Natural killer cell (primary cell): ENCODE measurements around the gene CALB2. TPM values are rescaled to one million over a fixed set of nuclear protein-coding genes. Genes with fewer than 3 reads are reported as not detected.

Experiments used
- ATAC-seq, 3 donors: fragments of 150-1000 bp in 2 of 3; fragments of 200-7000 bp in 1 of 3; cut with Tn5 transposase; 1 replicate in 1 of 3; 2 replicates in 2 of 3; pipeline ENCODE4 v1.10.0; 2021; ENCODE audit warnings: mild to moderate bottlenecking in 2 of 3, moderate library complexity in 2 of 3
- DNase-seq, 2 donors: peaks; one replicate each; pipeline versions ENCODE4 v3.0.0 to v3.0.0-alpha.2; 2013 to 2021; ENCODE audit warnings: mixed read lengths in 1 of 2
- H3K27ac ChIP-seq: one replicate; pipeline ENCODE4 v1.5.1; 2013; ENCODE audit warnings: mild to moderate bottlenecking, low read length
- H3K27me3 ChIP-seq: one replicate; pipeline ENCODE4 v1.6.1; 2013; ENCODE audit warnings: low read length; ENCODE audit not compliant: control insufficient read depth, insufficient read depth
- H3K36me3 ChIP-seq: one replicate; pipeline ENCODE4 v1.6.1; 2013; ENCODE audit warnings: low read length; ENCODE audit not compliant: control insufficient read depth, insufficient read depth
- H3K4me1 ChIP-seq: one replicate; pipeline ENCODE4 v1.6.1; 2013; ENCODE audit warnings: low read length; ENCODE audit not compliant: control insufficient read depth, insufficient read depth
- H3K4me3 ChIP-seq: one replicate; pipeline ENCODE4 v1.5.1; 2013; ENCODE audit warnings: low read length
- H3K9me3 ChIP-seq: one replicate; pipeline ENCODE4 v1.6.1; 2013; ENCODE audit warnings: low read length; ENCODE audit not compliant: control insufficient read depth, insufficient read depth
- H3K27ac Mint-ChIP-seq, 2 donors: one replicate each; pipeline ENCODE4 v1.8.0; 2022; ENCODE audit warnings: mild to moderate bottlenecking in 2 of 2, mixed read lengths in 2 of 2, moderate library complexity in 1 of 2
- H3K27me3 Mint-ChIP-seq, 2 donors: one replicate each; pipeline ENCODE4 v1.8.0; 2022; ENCODE audit warnings: low read depth in 2 of 2, mixed read lengths in 2 of 2
- H3K36me3 Mint-ChIP-seq: one replicate; pipeline ENCODE4 v1.8.0; 2022; ENCODE audit warnings: mixed read lengths
- H3K4me1 Mint-ChIP-seq, 2 donors: one replicate each; pipeline ENCODE4 v1.8.0; 2022; ENCODE audit warnings: mixed read lengths in 2 of 2
- H3K4me3 Mint-ChIP-seq: one replicate; pipeline ENCODE4 v1.8.0; 2022; ENCODE audit warnings: mild to moderate bottlenecking, moderate library complexity, mixed read lengths
- H3K9me3 Mint-ChIP-seq, 2 donors: one replicate each; pipeline ENCODE4 v1.8.0; 2022; ENCODE audit warnings: mixed read lengths in 2 of 2
- CTCF ChIP-seq: fragments of 200-600 bp; IDR thresholded peaks from one replicate; pipeline ENCODE4 v1.8.0; 2022; ENCODE audit warnings: antibody characterized with exemption
- WGBS: methylation state at CpG from one replicate; pipeline ENCODE4 v1.1.7; 2013; ENCODE audit warnings: missing lambda C conversion rate; ENCODE audit not compliant: insufficient coverage; 5-methylcytosine and 5-hydroxymethylcytosine counted together
- intact Hi-C: fragments of 100-400 bp; cut with micrococcal nuclease; formaldehyde crosslinking; loops from one replicate; pipeline ENCODE4 v1.14.2; 2022
- total RNA-seq, 4 donors: library from RNA; stranded (reverse); fragments of 120-200 nt in 1 of 4; gene quantifications; one replicate each; pipeline versions ENCODE4 v1.2.3 to v1.2.4, GENCODE V29; 2013 to 2022

Gene CALB2
- total RNA-seq, 3 donors from 2014 or later (not counting 1 experiment from before 2014, with no cell fraction given): not detected

- 82% methylated on average over 6 of the region's 6 CpGs for WGBS
- ATAC-seq: no peak
- peaks cover 18 to 35% of the 10 kb centered on the region in 2 donors for H3K27me3 Mint-ChIP-seq
Measured at GRCh38 chr16:71340406-71340805, 18.1 kb upstream of the CALB2 start.

GRCh38 chr16:71341881-71342280, 16.6 kb upstream of the CALB2 start:
- Histone ChIP-seq H3K27me3 (peaks cover 2% of the 10 kb centered on the region), H3K27ac (no peak overlapping the region), H3K4me3 (no peak overlapping the region), H3K4me1 (no peaks in the 10 kb centered on the region), H3K9me3 (no peaks in the 10 kb centered on the region), H3K36me3 (no peaks in the 10 kb centered on the region)
- intact Hi-C loops: no loop called here
- 85% methylated on average over 5 of the region's 5 CpGs for WGBS
- Mint-ChIP-seq H3K4me1 (peaks cover 0 to 5% of the 10 kb centered on the region in 2 donors), H3K4me3 (no peak overlapping the region), H3K9me3 (no peaks in the 10 kb centered on the region), H3K36me3 (no peaks in the 10 kb centered on the region), H3K27me3 (peaks cover 12 to 34% of the 10 kb centered on the region in 2 donors), H3K27ac (no peak overlapping the region)
- ATAC-seq (no peak), DNase-seq (no peak)
- no peak for TF ChIP-seq CTCF

More at GRCh38 chr16:71340406-71340805, 18.1 kb upstream of the CALB2 start:
- Mint-ChIP-seq H3K9me3 (no peaks in the 10 kb centered on the region), H3K36me3 (no peaks in the 10 kb centered on the region), H3K4me3 (no peak overlapping the region), H3K4me1 (peaks cover 0 to 5% of the 10 kb centered on the region in 2 donors), H3K27ac (no peak overlapping the region)
- H3K27me3 ChIP-seq: peaks cover 2% of the 10 kb centered on the region
- H3K36me3 ChIP-seq: no peaks in the 10 kb centered on the region
- H3K27ac ChIP-seq: no peak overlapping the region
- DNase-seq: no peak
- no peaks in the 10 kb centered on the region for H3K4me1 ChIP-seq
- no peak overlapping the region for H3K4me3 ChIP-seq
- no peaks in the 10 kb centered on the region for H3K9me3 ChIP-seq
- intact Hi-C loops: no loop called here
- TF ChIP-seq CTCF: no peak

- 88% methylated on average over 8 of the region's 8 CpGs for WGBS
- Mint-ChIP-seq H3K27ac (no peak overlapping the region), H3K36me3 (no peaks in the 10 kb centered on the region), H3K27me3 (peaks cover 12 to 32% of the 10 kb centered on the region in 2 donors), H3K4me1 (peaks cover 0 to 5% of the 10 kb centered on the region in 2 donors), H3K4me3 (no peak overlapping the region), H3K9me3 (no peaks in the 10 kb centered on the region)
- no peaks in the 10 kb centered on the region for H3K27me3 ChIP-seq
- no peak for TF ChIP-seq CTCF
- no peaks in the 10 kb centered on the region for H3K9me3 ChIP-seq
- intact Hi-C loops: no loop called here
- no peaks in the 10 kb centered on the region for H3K4me1 ChIP-seq
- H3K4me3 ChIP-seq: no peak overlapping the region
- H3K36me3 ChIP-seq: no peaks in the 10 kb centered on the region
- no peak overlapping the region for H3K27ac ChIP-seq
- ATAC-seq (no peak), DNase-seq (no peak)
Measured at GRCh38 chr16:71343078-71343477, 15.4 kb upstream of the CALB2 start.

- no peak for TF ChIP-seq CTCF
- DNase-seq: no peak
Measured at GRCh38 chr16:71344315-71344905, 14.1 kb upstream of the CALB2 start.

More at GRCh38 chr16:71344315-71344905, 14.1 kb upstream of the CALB2 start:
- Mint-ChIP-seq H3K9me3 (no peaks in the 10 kb centered on the region), H3K27ac (no peak overlapping the region), H3K27me3 (peaks cover 4 to 28% of the 10 kb centered on the region in 2 donors), H3K36me3 (no peaks in the 10 kb centered on the region), H3K4me3 (no peak overlapping the region), H3K4me1 (no peaks in the 10 kb centered on the region)
- H3K4me1 ChIP-seq: no peaks in the 10 kb centered on the region
- H3K27ac ChIP-seq: no peak overlapping the region
- ATAC-seq: no peak
- H3K9me3 ChIP-seq: no peaks in the 10 kb centered on the region
- no peaks in the 10 kb centered on the region for H3K27me3 ChIP-seq
- intact Hi-C loops: no loop called here
- 70% methylated on average over 13 of the region's 13 CpGs for WGBS
- H3K36me3 ChIP-seq: no peaks in the 10 kb centered on the region
- no peak overlapping the region for H3K4me3 ChIP-seq
